Activated naive CD4-positive, alpha-beta T cell treated with anti-CD3 and anti-CD28 coated beads for 36 hours (primary cell): ENCODE data around the gene ATXN1. TPM values are rescaled to one million over a fixed set of nuclear protein-coding genes. Genes with fewer than 3 reads are reported as not detected.
"Not testable (repeated sequence)": the region's sequence is repeated elsewhere in the genome, so short reads cannot be mapped to it uniquely, and the experiment has no call there.

ENCODE experiments used
- CTCF ChIA-PET: fragments of 350-600 bp; sonication (Branson Sonifier 250); formaldehyde crosslinking; loops from one replicate; lab custom pipeline; 2021; ENCODE audit warnings: antibody characterized with exemption; lab: Charles Lee
- DNase-seq: peaks from one replicate; pipeline ENCODE4 v3.0.0-alpha.2; 2020
- H3K27ac Mint-ChIP-seq: one replicate; pipeline ENCODE4 v1.8.0; 2021; ENCODE audit warnings: mild to moderate bottlenecking, mixed read lengths
- H3K27me3 Mint-ChIP-seq: one replicate; pipeline ENCODE4 v1.8.0; 2021; ENCODE audit warnings: low read depth, mixed read lengths
- H3K36me3 Mint-ChIP-seq: one replicate; pipeline ENCODE4 v1.8.0; 2021; ENCODE audit warnings: low read depth, mixed read lengths
- H3K4me1 Mint-ChIP-seq: one replicate; pipeline ENCODE4 v1.8.0; 2021; ENCODE audit warnings: low read depth, mixed read lengths
- H3K4me3 Mint-ChIP-seq: one replicate; pipeline ENCODE4 v1.8.0; 2021; ENCODE audit warnings: mild to moderate bottlenecking, moderate library complexity, mixed read lengths
- H3K9me3 Mint-ChIP-seq: one replicate; pipeline ENCODE4 v1.8.0; 2021; ENCODE audit warnings: mixed read lengths
- intact Hi-C: fragments of 100-400 bp; cut with micrococcal nuclease; formaldehyde crosslinking; loops from one replicate; pipeline ENCODE4 v1.15.1; 2023
- total RNA-seq, 2 experiments: library from RNA; stranded (reverse); gene quantifications; one replicate each; pipeline ENCODE4 v1.2.3, GENCODE V29; 2021

Gene ATXN1
- total RNA-seq, 2 experiments from 2014 or later, result 9.4 to 12.7 TPM

DNA sequence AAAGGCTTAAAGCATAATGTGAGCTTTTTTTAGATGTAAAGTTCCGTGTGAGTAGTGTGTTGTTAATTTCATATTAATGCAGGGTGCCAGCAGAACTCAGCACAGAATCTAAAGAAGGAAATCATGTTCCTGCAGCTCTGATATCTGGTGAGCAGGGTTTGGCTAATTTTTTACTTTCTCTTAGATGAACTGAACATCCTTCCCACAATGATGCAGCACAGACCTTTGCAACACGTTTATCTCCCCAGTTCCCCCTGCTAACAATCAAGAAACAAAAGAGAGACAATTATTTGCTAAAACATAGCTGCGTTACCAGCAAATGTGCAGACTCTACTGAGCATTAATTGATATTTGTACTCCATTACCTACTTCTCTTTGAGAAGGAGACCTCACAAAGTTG is 39.1 kb upstream of the ATXN1 start:
- Mint-ChIP-seq H3K27me3 (no peaks in the 10 kb centered on the region), H3K4me3 (no peak overlapping the region), H3K36me3 (no peaks in the 10 kb centered on the region), H3K4me1 (peaks cover 5% of the 10 kb centered on the region), H3K9me3 (no peaks in the 10 kb centered on the region), H3K27ac (no peak overlapping the region)
- CTCF ChIA-PET, result interaction anchor here (0.6 kb wide), 1 partner anchor 1101 kb away, joined by 4 read pairs; no protein-coding TSS in a partner anchor
- intact Hi-C loops, result loop anchor here (2.0 kb wide), 1 partner anchor 36 kb away; no protein-coding TSS in a partner anchor
- no peak for DNase-seq

DNA sequence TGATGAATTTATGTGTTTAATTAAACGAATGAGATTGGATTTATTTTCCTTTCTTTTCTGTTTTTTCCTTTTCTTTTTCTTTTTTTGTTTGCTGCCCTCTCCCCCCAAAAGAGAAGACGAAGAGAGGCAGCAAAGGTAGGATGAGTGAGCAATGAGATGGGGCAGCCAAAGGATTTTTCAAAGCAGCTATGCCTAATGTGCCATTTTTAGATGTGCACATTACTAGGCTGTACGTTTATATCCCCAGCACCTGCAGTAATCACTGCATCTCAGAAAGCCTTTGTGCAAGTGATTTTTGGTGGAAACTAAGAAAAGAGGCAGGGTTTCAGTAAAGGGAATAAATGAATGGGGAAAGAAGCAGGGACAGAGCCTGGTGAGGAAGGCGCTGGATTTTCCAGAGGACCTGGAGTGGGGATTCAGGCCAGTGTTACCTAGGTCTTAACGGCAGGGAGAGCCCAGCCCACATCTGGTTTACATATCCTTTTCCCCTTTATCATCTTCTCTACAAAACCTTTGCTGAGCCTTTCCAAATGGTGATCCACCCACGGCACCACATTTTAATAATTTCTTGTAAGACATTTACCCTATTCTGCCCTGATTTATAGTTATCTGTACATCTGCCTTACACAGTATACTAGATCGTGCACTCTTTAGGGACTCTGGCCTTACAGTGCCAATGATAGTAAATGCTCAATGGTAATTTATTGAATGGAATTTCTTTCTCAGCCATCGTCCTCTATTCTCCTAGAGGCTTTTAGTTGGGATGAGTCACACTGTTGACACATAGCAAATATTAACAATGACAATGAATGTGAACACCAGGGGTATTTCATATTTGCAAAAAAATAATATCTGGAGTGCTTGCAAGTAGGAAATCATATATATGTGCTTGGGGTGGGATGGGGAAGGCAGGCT is 38.3 kb upstream of the ATXN1 start:
- intact Hi-C loops, result loop anchor here (2.0 kb wide), 1 partner anchor 37 kb away; no protein-coding TSS in a partner anchor
- no peak for DNase-seq
- CTCF ChIA-PET, result interaction anchor here (0.6 to 0.7 kb wide), 2 partner anchors 513 to 1100 kb away, joined by 3 to 4 read pairs; no protein-coding TSS in a partner anchor
- Mint-ChIP-seq H3K27ac (no peak overlapping the region), H3K4me1 (peaks cover 5% of the 10 kb centered on the region), H3K27me3 (no peaks in the 10 kb centered on the region), H3K9me3 (no peaks in the 10 kb centered on the region), H3K4me3 (no peak overlapping the region), H3K36me3 (no peaks in the 10 kb centered on the region)

DNA sequence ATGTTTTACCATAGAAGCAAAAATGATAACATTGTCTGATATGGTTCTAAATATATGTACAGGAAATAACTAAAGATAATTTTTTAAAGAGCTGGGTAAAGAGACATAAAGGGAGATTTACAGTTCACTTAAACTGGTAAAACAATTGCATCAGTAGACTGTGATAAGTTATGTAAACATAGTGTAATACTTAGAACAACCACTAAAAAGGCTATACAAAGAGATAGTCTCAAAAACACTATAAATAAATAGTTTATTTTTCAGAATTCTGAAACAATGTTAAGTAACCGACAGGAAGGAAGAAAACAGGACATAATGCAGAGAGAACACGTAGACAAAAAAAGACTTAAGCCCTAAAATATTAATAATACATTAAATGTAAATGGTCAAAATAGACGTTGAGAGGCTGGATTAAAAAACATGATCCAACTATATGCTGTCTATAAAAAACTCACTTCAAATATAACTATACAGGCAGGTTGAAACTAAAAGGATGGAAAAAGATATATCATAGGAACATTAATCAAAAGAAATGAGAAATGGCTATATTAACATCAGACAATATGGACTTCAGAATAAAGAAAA is 32.7 kb upstream of the ATXN1 start:
- no peaks in the 10 kb centered on the region for H3K36me3 Mint-ChIP-seq

DNA sequence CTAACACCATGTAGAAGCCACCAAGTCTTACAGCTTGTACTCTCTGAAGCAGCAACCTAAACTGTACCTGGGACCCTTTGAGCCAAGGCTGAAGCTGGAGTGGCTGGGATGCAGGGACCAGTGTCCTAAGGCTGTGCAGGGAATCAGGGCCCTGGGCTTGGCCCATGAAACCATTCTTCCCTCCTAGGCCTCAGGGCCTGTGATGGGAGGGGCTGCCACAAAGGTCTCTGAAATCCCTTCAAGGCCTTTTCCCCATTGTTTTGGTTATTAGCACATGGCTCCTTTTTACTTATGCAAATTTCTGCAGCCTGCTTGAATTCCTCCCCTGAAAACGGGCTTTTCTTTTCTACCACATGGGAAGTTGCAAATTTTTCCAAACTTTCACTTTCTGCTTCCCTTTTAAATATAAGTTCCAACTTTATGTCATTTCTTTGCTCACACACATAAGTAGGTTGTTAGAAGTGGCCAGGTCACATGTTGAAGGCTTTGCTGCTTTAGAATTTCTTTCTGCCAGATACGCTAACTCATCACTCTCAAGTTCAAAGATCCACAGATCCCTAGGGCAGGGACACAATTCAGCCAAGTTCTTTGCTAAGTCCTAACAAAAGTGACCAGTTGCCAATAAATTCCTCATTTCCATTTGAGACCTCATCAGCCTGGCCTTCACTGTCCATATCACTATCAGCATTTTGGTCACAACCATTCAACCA is 28.2 kb upstream of the ATXN1 start:
- Mint-ChIP-seq H3K4me1 (no peaks in the 10 kb centered on the region), H3K27me3 (peaks cover 3% of the 10 kb centered on the region), H3K9me3 (no peaks in the 10 kb centered on the region), H3K4me3 (no peak overlapping the region), H3K36me3 (no peaks in the 10 kb centered on the region), H3K27ac (no peak overlapping the region)
- CTCF ChIA-PET, result no interaction called here
- intact Hi-C loops, result no loop called here
- no peak for DNase-seq

More for the DNA sequence above, 32.7 kb upstream of the ATXN1 start:
- no peak for DNase-seq
- H3K27ac Mint-ChIP-seq, result no peak overlapping the region
- H3K4me3 Mint-ChIP-seq, result no peak overlapping the region
- no peaks in the 10 kb centered on the region for H3K9me3 Mint-ChIP-seq
- CTCF ChIA-PET, result no interaction called here
- no peaks in the 10 kb centered on the region for H3K4me1 Mint-ChIP-seq
- intact Hi-C loops, result no loop called here
- peaks cover 3% of the 10 kb centered on the region for H3K27me3 Mint-ChIP-seq

DNA sequence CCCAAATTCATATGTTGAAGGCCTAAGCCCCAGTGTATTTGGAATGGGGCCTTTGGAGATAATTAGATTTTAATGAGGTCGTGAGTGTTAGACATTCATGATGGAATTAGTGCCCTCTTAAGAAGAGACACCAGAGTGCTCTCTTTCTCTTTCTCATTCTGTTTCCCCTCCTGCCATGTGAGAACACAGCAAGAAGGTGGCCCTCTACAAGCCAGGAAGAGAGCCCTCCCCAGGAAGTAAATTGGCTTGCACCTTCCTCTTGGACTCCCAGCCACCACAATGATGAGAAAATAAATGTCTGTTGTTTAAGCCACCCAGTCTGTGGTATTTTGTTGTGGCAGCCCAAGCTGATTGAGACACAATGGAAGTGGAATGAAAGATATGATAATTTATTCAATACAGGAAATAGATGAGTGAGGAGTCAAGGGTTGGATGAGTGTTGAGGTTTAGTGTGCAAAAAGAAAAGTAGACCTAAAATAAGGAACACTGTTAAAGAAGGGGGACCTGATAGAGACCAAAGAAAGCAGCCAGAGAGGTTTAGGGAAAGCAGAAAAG is 25.9 kb upstream of the ATXN1 start:
- Mint-ChIP-seq H3K4me3 (no peak overlapping the region), H3K27me3 (no peaks in the 10 kb centered on the region), H3K9me3 (no peaks in the 10 kb centered on the region), H3K4me1 (no peaks in the 10 kb centered on the region), H3K27ac (no peak overlapping the region), H3K36me3 (no peaks in the 10 kb centered on the region)
- CTCF ChIA-PET, result no interaction called here
- DNase-seq, result no peak
- intact Hi-C loops, result no loop called here

DNA sequence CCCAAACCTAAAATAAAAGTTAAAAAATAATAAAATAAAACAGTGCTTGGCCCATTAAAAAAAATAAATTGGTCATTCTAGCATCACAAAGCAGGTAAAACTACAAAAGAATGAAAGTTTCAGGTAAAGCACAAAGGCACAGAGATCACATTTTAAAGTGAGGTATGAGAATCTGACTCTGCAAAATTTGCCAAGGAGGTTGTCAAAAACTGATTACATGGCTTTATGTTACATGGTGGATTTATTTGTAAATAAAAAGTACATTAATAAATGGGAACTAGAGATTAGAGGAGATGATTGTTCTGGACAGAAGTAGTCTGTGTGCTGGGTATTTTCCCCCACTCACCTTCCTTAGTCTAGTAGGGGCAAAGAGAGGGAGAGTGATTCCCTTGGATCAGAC is 24.2 kb upstream of the ATXN1 start:
- no peaks in the 10 kb centered on the region for H3K9me3 Mint-ChIP-seq
- H3K27ac Mint-ChIP-seq, result no peak overlapping the region
- CTCF ChIA-PET, result interaction anchor here (1.3 kb wide), 1 partner anchor 15 kb away, joined by 3 read pairs; no protein-coding TSS in a partner anchor
- intact Hi-C loops, result no loop called here
- no peak overlapping the region for H3K4me3 Mint-ChIP-seq
- H3K27me3 Mint-ChIP-seq, result peaks cover 2% of the 10 kb centered on the region
- H3K4me1 Mint-ChIP-seq, result no peaks in the 10 kb centered on the region
- DNase-seq, result no peak
- no peaks in the 10 kb centered on the region for H3K36me3 Mint-ChIP-seq

DNA sequence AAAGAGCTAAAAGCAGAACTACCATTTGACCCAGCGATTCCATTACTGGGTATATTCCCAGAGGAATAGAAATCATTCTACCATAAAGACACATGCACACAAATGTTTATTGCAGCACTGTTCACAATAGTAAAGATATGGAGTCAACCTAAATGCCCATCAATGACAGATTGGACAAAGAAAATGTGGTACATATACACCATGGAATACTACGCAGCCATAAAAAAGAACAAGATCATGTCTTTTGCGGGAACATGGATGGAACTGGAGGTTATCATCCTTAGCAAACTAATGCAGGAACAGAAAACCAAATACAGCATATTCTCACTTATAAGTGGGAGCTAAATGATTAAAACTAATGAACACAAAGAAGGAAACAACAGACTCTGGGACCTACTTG is 23.7 kb upstream of the ATXN1 start:
- H3K27me3 Mint-ChIP-seq, DNase-seq, H3K36me3 Mint-ChIP-seq, H3K4me3 Mint-ChIP-seq, H3K4me1 Mint-ChIP-seq, H3K9me3 Mint-ChIP-seq, intact Hi-C loops, H3K27ac Mint-ChIP-seq, CTCF ChIA-PET: not testable (repeated sequence)

DNA sequence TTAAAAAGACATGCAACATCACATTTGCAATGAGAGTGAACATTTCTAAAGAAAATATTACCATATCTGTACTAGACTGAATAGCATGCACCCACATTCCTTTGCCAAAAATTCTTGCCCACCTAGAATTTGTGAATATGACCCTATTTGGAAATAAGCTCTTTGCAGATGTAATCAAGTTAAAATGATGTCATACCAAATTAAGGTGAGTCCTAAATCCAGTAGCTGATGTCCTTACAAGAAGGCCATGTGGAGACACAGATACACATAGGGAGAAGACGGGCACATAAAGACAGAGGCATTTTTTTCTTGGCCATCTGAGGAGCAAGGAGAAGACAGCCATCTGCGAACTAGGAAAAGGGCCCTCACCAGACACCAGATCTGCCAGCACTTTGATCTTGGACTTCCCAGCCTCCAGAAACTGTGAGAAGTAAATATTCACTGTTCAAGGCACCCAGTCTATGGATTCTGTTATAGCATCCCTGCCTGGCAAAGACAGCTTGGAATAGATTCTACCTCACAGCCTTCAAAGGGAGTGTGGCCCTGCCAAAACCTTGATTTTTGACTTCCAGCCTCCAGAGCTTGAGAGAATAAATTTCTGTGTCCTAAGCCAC is 22.8 kb upstream of the ATXN1 start:
- Mint-ChIP-seq H3K4me3 (no peak overlapping the region), H3K9me3 (no peaks in the 10 kb centered on the region), H3K27ac (no peak overlapping the region), H3K4me1 (no peaks in the 10 kb centered on the region), H3K27me3 (peaks cover 2% of the 10 kb centered on the region), H3K36me3 (no peaks in the 10 kb centered on the region)
- intact Hi-C loops, result no loop called here
- no peak for DNase-seq
- CTCF ChIA-PET, result no interaction called here

DNA sequence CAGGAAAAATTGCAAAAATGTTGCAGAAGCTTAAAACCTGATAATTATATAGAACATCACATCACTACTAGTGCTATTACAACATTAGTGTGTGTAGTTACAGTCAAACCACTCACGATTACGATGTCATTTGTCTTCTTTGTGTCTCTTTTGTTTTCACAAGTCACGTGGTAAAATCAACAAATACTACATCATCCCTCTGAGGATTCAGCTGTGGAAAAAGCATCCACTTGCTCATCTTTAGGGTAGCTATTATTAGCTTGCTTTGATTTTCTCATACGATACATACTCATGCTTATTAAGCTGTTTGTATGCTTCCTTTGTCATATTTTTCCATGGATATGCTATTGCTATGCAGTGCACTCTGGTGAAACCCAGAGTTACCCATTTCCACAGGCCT is 22.2 kb upstream of the ATXN1 start:
- DNase-seq, result no peak
- CTCF ChIA-PET, result no interaction called here
- peaks cover 2% of the 10 kb centered on the region for H3K27me3 Mint-ChIP-seq
- no peak overlapping the region for H3K4me3 Mint-ChIP-seq
- no peaks in the 10 kb centered on the region for H3K4me1 Mint-ChIP-seq
- H3K9me3 Mint-ChIP-seq, result no peaks in the 10 kb centered on the region
- no peaks in the 10 kb centered on the region for H3K36me3 Mint-ChIP-seq
- intact Hi-C loops, result no loop called here
- H3K27ac Mint-ChIP-seq, result no peak overlapping the region

DNA sequence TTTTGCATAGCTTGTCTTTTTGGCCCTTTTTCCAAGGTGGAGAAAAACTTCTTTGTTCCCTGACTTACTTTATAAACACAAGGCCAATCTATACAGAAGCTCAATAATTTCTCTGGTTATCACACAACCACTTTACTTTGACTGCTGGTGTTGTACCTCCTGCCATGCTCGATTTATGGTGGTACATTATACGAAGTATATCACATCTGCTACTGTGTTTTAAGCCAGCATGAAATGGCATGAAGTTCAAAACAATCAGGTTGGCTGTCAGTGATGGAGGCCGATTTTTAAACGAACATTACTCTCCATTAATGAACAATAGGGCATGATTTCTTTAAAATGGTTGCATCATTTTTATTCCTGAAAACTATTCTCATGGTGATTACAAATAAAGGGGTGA is 21.0 kb upstream of the ATXN1 start:
- DNase-seq, result no peak
- H3K9me3 Mint-ChIP-seq, result no peaks in the 10 kb centered on the region
- no peaks in the 10 kb centered on the region for H3K4me1 Mint-ChIP-seq
- H3K4me3 Mint-ChIP-seq, result no peak overlapping the region
- CTCF ChIA-PET, result interaction anchor here (1.0 kb wide), 1 partner anchor 11 kb away, joined by 4 read pairs; no protein-coding TSS in a partner anchor
- no peak overlapping the region for H3K27ac Mint-ChIP-seq
- peaks cover 4% of the 10 kb centered on the region for H3K27me3 Mint-ChIP-seq
- intact Hi-C loops, result no loop called here
- no peaks in the 10 kb centered on the region for H3K36me3 Mint-ChIP-seq

DNA sequence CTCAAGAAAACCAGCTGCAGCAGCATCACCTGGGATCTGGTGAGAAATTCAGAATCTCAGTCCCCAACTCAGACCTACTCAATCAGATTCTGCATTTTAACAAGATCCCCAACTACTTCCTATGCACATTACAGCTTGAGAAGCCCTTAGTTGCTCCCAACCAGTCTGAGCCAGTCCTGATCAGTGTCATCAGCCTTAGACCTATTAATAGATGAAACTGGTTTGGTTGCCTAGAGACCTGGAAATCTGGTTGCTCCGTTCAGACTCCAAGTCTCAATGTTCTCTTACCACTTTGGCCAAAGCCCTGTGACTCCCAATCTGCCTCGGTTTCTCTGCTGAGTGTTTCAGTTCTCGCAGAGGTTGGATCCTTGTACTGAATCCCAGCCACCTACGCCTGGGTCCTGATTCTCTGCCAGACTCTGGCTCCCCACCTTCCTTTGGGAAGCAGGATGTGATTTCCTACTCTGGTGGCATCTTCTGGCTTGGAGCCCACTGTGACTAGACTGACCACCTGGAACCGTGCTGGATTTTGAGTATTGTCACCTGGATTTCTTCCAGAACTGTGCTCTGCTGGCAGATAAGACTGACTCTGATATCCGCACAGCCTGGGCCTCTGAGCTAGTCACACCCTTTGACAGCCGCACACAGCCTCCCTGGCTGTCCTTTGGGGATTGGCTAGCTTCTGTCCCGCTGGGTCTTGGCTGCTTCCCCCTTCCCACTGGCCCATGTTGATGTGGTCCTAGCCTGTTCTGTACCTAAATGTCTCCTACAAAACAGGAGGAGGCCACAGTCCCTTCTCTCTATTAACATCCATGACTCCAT is 20.3 kb upstream of the ATXN1 start:
- H3K36me3 Mint-ChIP-seq, result no peaks in the 10 kb centered on the region
- intact Hi-C loops, result no loop called here
- CTCF ChIA-PET, result interaction anchor here (1.0 kb wide), 1 partner anchor 10 kb away, joined by 4 read pairs; no protein-coding TSS in a partner anchor
- H3K4me3 Mint-ChIP-seq, result no peak overlapping the region
- H3K27me3 Mint-ChIP-seq, result peaks cover 4% of the 10 kb centered on the region
- H3K4me1 Mint-ChIP-seq, result no peaks in the 10 kb centered on the region
- H3K9me3 Mint-ChIP-seq, result no peaks in the 10 kb centered on the region
- no peak for DNase-seq
- no peak overlapping the region for H3K27ac Mint-ChIP-seq
